HepG2 (cell line): ENCODE measurements around the gene SETD1B. TPM values are rescaled to one million over a fixed set of nuclear protein-coding genes. Genes with fewer than 3 reads are reported as not detected.
A peak's percentile ranks its signal among the peaks of the same experiment; 100 is the strongest.

Source experiments
- BCL6 ChIP-seq: IDR thresholded peaks from 2 replicates; pipeline ENCODE4 v1.6.1; 2016; ENCODE audit warnings: missing genetic modification reagents, missing compliant biosample characterization
- NR2F1 ChIP-seq, 2 experiments: fragments of 450-650 bp in 1 of 2; formaldehyde crosslinking in 1 of 2; IDR thresholded peaks; 2 replicates each; pipeline versions ENCODE4 v1.5.0 to v1.6.1; 2016 to 2020; ENCODE audit warnings: mild to moderate bottlenecking in 1 of 2, missing compliant biosample characterization in 1 of 2, missing genetic modification reagents in 1 of 2, moderate library complexity in 1 of 2
- NR2F6 ChIP-seq, 2 experiments: IDR thresholded peaks; 2 replicates each; pipeline ENCODE4 v1.6.1; 2016; ENCODE audit warnings: antibody characterized with exemption in 1 of 2, mild to moderate bottlenecking in 1 of 2
- NRL ChIP-seq: sonication (generic); formaldehyde crosslinking; IDR thresholded peaks from 2 replicates; pipeline ENCODE4 v1.5.0; 2020; ENCODE audit warnings: missing genetic modification reagents, mild to moderate bottlenecking, moderate library complexity, borderline replicate concordance
- RARA ChIP-seq: IDR thresholded peaks from 2 replicates; pipeline ENCODE4 v1.6.1; 2016; ENCODE audit warnings: missing genetic modification reagents, missing compliant biosample characterization
- U2AF2 ChIP-seq: fragments of 200-400 bp; formaldehyde crosslinking; IDR thresholded peaks from 2 replicates; pipeline ENCODE4 v1.6.1; 2017; ENCODE audit warnings: low read depth, mild to moderate bottlenecking, low read length
- ZNF331 ChIP-seq: sonication (generic); formaldehyde crosslinking; IDR thresholded peaks from 2 replicates; pipeline ENCODE4 v1.4.0; 2020; ENCODE audit warnings: missing genetic modification reagents
- ZNF382 ChIP-seq: sonication (generic); formaldehyde crosslinking; IDR thresholded peaks from 2 replicates; pipeline ENCODE4 v1.5.0; 2020; ENCODE audit warnings: missing genetic modification reagents, mild to moderate bottlenecking, borderline replicate concordance
- ZNF761 ChIP-seq: sonication (generic); formaldehyde crosslinking; conservative IDR thresholded peaks from 2 replicates; pipeline ENCODE4 v1.4.0; 2020; ENCODE audit warnings: mild to moderate bottlenecking, missing genetic modification reagents
- polyA plus RNA-seq, 8 experiments: library from polyadenylated mRNA; depleted of rRNA in 3 of 8; stranded (reverse) in 7 of 8; unstranded in 1 of 8; fragments of >200 nt; fragmentation: Illumina TruSeq in 4 of 8; extraction: Trizol in 4 of 8; gene quantifications; 2 replicates each; pipeline versions ENCODE4 v1.2.1 to v1.2.3, GENCODE V29; 2011 to 2016; ENCODE audit warnings: low read depth in 4 of 8, missing spikeins in 1 of 8, mixed read lengths in 1 of 8; ENCODE audit not compliant: insufficient read depth in 1 of 8
- total RNA-seq, 5 experiments: library from RNA; depleted of rRNA; stranded (reverse); fragments of >200 nt; fragmentation: Illumina TruSeq; extraction: Trizol; gene quantifications; 2 replicates each; pipeline ENCODE4 v1.2.3, GENCODE V29; 2016; ENCODE audit warnings: low read depth in 1 of 5
- TF ChIP-seq, protein P1 (sequence below): sonication (generic); formaldehyde crosslinking; IDR thresholded peaks from 2 replicates; pipeline ENCODE4 v1.9.0; 2021; ENCODE audit warnings: missing genetic modification reagents, mild to moderate bottlenecking, borderline replicate concordance
- TF ChIP-seq, protein P2 (sequence below): IDR thresholded peaks from 2 replicates; pipeline ENCODE4 v1.6.1; 2016; ENCODE audit warnings: mild to moderate bottlenecking
- TF ChIP-seq, protein P3 (sequence below): sonication (generic); formaldehyde crosslinking; IDR thresholded peaks from 2 replicates; pipeline ENCODE4 v1.5.1; 2020; ENCODE audit warnings: missing genetic modification reagents, mild to moderate bottlenecking, borderline replicate concordance
- TF ChIP-seq, protein P4 (sequence below): sonication (generic); formaldehyde crosslinking; IDR thresholded peaks from 2 replicates; pipeline ENCODE4 v1.4.0; 2020; ENCODE audit warnings: mild to moderate bottlenecking, missing genetic modification reagents, borderline replicate concordance
- TF ChIP-seq, protein P5 (sequence below): sonication (generic); formaldehyde crosslinking; conservative IDR thresholded peaks from 2 replicates; pipeline ENCODE4 v1.4.0; 2020; ENCODE audit warnings: missing genetic modification reagents
- TF ChIP-seq, protein P6 (sequence below): sonication (generic); formaldehyde crosslinking; IDR thresholded peaks from 2 replicates; pipeline ENCODE4 v1.4.0; 2020; ENCODE audit warnings: missing genetic modification reagents
- TF ChIP-seq, protein P7 (sequence below): IDR thresholded peaks from 2 replicates; pipeline ENCODE4 v1.6.1; 2016
- TF ChIP-seq, protein P8 (sequence below): IDR thresholded peaks from 2 replicates; pipeline ENCODE4 v1.6.1; 2016; ENCODE audit warnings: missing genetic modification reagents, missing compliant biosample characterization
- TF ChIP-seq, protein P9 (sequence below): sonication (generic); formaldehyde crosslinking; IDR thresholded peaks from 2 replicates; pipeline ENCODE4 v1.8.0; 2023; ENCODE audit warnings: mild to moderate bottlenecking, missing genetic modification reagents

Gene SETD1B
- total and polyA plus RNA-seq, 2 of the 13 experiments (the other 11 are each of a cell fraction or from before 2014, with no cell fraction given) = 1.1 to 1.4 TPM

DNA sequence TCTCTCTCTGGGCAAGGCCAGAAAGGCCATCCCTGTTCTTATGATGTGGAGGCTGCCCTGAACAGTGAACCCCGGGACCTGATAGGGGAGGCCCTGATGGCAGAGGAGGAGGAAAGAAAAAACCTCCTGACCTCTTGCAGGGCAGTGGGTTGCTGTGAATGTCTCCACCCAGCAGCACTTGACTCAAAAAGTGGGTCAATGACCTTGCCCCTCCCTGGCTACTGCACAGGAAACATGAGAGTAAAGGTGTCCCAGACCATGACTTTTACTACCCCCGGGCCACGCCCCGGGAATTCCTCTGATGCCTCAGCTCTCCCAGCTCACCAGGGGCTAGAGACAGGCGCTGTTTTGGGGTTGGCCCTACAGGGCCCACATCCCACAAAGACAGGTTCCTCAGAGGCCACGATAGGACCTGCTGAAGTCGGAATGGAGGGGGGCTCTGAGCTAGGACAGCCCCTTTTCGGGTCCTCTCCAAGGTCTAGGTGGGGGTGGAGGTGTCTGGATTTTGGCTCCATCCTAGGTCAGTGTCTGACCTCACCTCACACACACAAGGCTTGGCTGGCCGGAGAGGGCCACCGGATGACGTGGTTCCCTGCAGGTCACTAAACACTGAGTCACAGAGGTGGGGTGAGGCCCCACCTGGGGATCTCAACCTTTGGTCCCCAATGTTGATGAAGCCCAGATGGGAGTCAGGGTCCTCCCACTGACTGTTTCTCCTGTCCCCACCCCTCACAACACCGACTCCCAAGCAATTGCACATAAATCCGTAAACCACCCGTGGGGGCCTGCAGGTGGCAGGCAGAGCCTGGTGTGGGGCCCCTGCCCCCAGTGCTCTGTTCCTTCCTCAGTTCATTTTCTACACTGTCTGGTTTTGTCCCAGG lies 11.9 kb upstream of the SETD1B start (continued):
- TF ChIP-seq, protein P1, sequence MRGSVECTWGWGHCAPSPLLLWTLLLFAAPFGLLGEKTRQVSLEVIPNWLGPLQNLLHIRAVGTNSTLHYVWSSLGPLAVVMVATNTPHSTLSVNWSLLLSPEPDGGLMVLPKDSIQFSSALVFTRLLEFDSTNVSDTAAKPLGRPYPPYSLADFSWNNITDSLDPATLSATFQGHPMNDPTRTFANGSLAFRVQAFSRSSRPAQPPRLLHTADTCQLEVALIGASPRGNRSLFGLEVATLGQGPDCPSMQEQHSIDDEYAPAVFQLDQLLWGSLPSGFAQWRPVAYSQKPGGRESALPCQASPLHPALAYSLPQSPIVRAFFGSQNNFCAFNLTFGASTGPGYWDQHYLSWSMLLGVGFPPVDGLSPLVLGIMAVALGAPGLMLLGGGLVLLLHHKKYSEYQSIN (CRISPR knock-in tag) = no peak
- TF ChIP-seq, protein P2, sequence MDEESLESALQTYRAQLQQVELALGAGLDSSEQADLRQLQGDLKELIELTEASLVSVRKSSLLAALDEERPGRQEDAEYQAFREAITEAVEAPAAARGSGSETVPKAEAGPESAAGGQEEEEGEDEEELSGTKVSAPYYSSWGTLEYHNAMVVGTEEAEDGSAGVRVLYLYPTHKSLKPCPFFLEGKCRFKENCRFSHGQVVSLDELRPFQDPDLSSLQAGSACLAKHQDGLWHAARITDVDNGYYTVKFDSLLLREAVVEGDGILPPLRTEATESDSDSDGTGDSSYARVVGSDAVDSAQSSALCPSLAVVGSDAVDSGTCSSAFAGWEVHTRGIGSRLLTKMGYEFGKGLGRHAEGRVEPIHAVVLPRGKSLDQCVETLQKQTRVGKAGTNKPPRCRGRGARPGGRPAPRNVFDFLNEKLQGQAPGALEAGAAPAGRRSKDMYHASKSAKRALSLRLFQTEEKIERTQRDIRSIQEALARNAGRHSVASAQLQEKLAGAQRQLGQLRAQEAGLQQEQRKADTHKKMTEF (CRISPR knock-in tag) = 0 out of 2 replicates have a peak, but pooled peaks have one; percentile 45
- TF ChIP-seq NR2F1 (CRISPR knock-in tag; IDR thresholded peaks at IDR 0.05) = no peak
- TF ChIP-seq, protein P3, sequence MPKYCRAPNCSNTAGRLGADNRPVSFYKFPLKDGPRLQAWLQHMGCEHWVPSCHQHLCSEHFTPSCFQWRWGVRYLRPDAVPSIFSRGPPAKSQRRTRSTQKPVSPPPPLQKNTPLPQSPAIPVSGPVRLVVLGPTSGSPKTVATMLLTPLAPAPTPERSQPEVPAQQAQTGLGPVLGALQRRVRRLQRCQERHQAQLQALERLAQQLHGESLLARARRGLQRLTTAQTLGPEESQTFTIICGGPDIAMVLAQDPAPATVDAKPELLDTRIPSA = no peak
- TF ChIP-seq U2AF2 = no peak
- TF ChIP-seq ZNF761 = no peak
- TF ChIP-seq, protein P4, sequence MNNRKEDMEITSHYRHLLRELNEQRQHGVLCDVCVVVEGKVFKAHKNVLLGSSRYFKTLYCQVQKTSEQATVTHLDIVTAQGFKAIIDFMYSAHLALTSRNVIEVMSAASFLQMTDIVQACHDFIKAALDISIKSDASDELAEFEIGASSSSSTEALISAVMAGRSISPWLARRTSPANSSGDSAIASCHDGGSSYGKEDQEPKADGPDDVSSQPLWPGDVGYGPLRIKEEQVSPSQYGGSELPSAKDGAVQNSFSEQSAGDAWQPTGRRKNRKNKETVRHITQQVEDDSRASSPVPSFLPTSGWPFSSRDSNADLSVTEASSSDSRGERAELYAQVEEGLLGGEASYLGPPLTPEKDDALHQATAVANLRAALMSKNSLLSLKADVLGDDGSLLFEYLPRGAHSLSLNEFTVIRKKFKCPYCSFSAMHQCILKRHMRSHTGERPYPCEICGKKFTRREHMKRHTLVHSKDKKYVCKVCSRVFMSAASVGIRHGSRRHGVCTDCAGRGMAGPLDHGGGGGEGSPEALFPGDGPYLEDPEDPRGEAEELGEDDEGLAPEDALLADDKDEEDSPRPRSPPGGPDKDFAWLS = no peak
- TF ChIP-seq RARA (CRISPR knock-in tag) = peak; percentile 80
- TF ChIP-seq, protein P5, sequence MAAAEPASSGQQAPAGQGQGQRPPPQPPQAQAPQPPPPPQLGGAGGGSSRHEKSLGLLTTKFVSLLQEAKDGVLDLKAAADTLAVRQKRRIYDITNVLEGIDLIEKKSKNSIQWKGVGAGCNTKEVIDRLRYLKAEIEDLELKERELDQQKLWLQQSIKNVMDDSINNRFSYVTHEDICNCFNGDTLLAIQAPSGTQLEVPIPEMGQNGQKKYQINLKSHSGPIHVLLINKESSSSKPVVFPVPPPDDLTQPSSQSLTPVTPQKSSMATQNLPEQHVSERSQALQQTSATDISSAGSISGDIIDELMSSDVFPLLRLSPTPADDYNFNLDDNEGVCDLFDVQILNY = no peak
- TF ChIP-seq, protein P6, sequence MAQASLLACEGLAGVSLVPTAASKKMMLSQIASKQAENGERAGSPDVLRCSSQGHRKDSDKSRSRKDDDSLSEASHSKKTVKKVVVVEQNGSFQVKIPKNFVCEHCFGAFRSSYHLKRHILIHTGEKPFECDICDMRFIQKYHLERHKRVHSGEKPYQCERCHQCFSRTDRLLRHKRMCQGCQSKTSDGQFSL (CRISPR knock-in tag) = no peak
- 0 out of 2 replicates have a peak, but pooled peaks have one; percentile 13 for TF ChIP-seq NRL
- TF ChIP-seq, protein P7, sequence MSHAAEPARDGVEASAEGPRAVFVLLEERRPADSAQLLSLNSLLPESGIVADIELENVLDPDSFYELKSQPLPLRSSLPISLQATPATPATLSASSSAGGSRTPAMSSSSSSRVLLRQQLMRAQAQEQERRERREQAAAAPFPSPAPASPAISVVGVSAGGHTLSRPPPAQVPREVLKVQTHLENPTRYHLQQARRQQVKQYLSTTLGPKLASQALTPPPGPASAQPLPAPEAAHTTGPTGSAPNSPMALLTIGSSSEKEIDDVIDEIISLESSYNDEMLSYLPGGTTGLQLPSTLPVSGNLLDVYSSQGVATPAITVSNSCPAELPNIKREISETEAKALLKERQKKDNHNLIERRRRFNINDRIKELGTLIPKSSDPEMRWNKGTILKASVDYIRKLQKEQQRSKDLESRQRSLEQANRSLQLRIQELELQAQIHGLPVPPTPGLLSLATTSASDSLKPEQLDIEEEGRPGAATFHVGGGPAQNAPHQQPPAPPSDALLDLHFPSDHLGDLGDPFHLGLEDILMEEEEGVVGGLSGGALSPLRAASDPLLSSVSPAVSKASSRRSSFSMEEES (CRISPR knock-in tag) = peak; percentile 17; the same call in 1 of the 2 replicates
- TF ChIP-seq BCL6 (CRISPR knock-in tag) = peak; percentile 45; the same call in 1 of the 2 replicates
- TF ChIP-seq, protein P8, sequence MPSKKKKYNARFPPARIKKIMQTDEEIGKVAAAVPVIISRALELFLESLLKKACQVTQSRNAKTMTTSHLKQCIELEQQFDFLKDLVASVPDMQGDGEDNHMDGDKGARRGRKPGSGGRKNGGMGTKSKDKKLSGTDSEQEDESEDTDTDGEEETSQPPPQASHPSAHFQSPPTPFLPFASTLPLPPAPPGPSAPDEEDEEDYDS (CRISPR knock-in tag) = no peak
- TF ChIP-seq, protein P9, sequence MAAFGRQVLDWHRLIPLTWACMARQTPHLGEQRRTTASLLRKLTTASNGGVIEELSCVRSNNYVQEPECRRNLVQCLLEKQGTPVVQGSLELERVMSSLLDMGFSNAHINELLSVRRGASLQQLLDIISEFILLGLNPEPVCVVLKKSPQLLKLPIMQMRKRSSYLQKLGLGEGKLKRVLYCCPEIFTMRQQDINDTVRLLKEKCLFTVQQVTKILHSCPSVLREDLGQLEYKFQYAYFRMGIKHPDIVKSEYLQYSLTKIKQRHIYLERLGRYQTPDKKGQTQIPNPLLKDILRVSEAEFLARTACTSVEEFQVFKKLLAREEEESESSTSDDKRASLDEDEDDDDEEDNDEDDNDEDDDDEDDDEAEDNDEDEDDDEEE (CRISPR knock-in tag) = no peak
- no peak for TF ChIP-seq ZNF382 (CRISPR knock-in tag)
- peak; percentile 52; the same call in 1 of the 2 replicates for TF ChIP-seq ZNF331 (CRISPR knock-in tag)
- TF ChIP-seq NR2F6 (IDR thresholded peaks at IDR 0.05) = peak; percentile 86
- peak; percentile 90 for TF ChIP-seq NR2F6 (CRISPR knock-in tag; IDR thresholded peaks at IDR 0.05)
